Activated CD8-positive, alpha-beta memory T cell treated with anti-CD3 and anti-CD28 coated beads, Interleukin-2, amount 50 U/mL, for 24 hours (primary cell): ENCODE data around the gene NUMB.
"Not testable (repeated sequence)": the region's sequence is repeated elsewhere in the genome, so short reads cannot be mapped to it uniquely, and the experiment has no call there.

ENCODE experiments used
- DNase-seq: peaks from one replicate; pipeline ENCODE4 v3.0.0-alpha.2; 2020; ENCODE audit errors: extremely low read depth

The NUMB gene

DNA sequence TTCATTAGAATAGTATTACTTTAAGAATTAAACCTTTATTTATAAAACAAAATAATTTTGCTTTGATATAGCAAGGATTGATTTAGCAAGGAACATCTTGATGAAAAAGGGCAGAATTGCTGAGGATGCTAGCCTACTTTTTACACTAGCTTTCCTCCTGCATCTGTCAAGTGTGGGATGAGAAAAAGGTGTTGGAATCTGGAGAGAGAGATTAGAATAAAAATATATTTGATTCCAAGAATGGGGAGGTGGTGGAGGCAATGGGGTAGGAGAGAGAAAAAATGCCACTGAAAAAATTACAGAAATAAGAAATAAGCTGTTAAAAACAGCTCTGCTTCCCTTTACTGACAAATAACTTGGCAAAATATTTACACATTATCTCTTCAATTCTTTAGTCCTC, 98.9 kb downstream of the NUMB start:
- DNase-seq = no peak

DNA sequence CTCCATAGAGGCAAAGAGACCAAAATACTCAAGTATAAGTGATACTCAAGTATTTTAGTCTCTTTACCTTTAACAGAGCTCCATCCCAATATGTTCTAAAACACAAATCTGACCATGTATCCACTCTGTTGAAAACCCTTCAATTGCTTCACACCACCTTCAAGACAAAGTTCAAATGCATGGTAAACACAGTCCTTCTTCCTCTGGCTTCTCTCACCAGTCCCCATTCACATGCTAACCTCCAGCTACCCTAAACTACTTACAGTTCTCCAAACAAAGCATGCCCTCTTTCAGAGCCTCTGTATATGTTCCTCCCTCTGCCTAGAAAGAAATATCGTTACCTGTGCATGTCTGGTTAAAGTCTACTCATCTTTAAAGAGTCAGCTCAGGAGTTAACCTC, 100.2 kb downstream of the NUMB start:
- no peak for DNase-seq

DNA sequence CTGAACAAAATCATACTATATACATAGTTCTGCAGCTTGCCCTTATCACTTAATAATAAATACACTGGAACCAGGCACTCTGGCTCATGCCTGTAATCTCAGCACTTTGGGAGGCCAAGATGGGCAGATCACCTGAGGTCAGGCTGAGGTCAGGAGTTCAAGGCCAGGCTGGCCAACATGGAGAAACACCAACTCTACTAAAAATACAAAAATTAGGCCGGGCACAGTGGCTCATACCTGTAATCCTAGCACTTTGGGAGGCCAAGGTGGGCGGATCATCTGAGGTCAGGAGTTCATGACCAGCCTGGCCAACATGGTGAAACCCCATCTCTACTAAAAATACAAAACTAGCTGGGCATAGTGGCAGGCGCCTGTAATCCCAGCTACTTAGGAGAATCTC, 109.3 kb downstream of the NUMB start:
- not testable (repeated sequence) for DNase-seq

GRCh38 chr14:73344319-73344718, 114.0 kb downstream of the NUMB start:
- no peak for DNase-seq

- no peak for DNase-seq
Observed at GRCh38 chr14:73342670-73343069, 115.7 kb downstream of the NUMB start.

- DNase-seq = no peak
Observed at GRCh38 chr14:73339846-73340595, 118.3 kb downstream of the NUMB start.

GRCh38 chr14:73339206-73339605, 119.1 kb downstream of the NUMB start:
- DNase-seq = no peak

- DNase-seq = no peak
Observed at GRCh38 chr14:73338551-73338950, 119.8 kb downstream of the NUMB start.

GRCh38 chr14:73333031-73333430, 125.3 kb downstream of the NUMB start:
- DNase-seq = no peak

- no peak for DNase-seq
Observed at GRCh38 chr14:73325630-73326299, 132.6 kb downstream of the NUMB start.

DNA sequence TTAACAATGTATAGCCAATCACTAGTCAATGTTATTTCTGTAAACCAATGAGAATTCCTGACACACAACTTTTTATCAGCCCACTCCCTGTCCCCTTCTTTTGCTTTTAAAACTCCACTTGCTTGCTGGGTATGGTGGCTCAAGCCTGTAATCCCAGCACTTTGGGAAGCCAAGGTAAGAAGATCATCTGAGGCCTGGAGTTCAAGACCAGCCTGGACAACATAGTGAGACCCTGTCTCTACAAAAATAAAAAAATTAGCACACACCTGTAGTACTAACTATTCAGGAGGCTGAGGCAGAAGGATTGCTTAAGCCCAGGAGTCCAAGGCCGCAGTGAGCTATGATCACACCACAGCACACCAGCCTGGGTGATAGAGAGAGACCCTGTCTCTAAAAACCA, 133.3 kb downstream of the NUMB start:
- DNase-seq = no peak

DNA sequence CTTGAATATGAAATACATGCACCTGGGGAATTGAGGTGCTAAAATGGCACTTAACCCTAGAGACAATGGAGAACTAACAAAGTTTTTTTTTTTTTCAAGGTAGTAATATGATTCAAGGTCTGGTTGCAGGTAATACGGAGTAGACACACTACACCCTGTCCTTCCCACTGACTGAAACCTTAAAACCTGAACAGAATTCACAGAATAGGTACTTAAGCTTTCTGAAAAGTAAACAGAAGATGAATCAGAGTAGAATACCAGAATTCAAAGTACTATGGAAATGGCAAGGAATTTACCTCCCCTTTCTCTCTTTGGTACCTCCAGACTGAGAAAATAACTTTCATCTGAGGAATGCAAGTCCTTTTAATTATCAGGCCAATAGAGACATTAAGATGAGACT, 133.8 kb downstream of the NUMB start:
- no peak for DNase-seq

- no peak for DNase-seq
Observed at GRCh38 chr14:73323896-73324399, 134.4 kb downstream of the NUMB start.

DNA sequence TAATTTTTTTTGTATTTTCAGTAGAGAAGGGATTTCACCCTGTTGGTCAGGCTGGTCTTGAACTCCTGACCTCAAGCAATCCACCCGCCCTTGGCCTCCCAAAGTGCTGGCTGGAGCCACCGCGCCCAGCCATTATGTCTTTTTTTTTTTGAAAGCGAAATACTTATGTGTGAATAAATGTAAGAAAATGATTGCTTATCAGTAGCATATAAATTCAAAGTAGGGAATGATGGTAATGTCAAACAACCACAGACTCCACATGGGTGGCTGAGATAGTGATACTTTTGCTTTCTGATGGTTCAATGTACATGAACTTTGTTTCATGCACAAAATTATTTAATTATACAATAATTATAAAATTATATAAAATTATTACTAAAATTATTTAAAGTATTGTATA, 145.2 kb downstream of the NUMB start:
- DNase-seq = no peak

- no peak for DNase-seq
Observed at GRCh38 chr14:73312687-73313086, 145.7 kb downstream of the NUMB start.

DNA sequence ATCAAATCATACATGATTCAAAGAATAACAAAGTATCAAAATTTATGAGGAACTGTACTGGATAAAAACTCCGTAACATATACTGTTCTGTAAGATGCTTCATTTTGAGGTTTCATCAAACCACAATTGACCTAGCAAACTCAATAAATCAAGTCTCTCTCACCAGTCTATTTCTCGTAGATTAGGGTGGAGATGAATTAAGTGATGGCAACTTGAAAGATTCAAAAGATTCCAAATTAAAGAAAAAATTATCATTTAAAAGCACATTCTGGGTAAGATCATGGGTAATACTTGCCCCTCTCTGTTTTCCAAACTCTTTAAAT, 146.7 kb downstream of the NUMB start:
- DNase-seq = no peak

DNA sequence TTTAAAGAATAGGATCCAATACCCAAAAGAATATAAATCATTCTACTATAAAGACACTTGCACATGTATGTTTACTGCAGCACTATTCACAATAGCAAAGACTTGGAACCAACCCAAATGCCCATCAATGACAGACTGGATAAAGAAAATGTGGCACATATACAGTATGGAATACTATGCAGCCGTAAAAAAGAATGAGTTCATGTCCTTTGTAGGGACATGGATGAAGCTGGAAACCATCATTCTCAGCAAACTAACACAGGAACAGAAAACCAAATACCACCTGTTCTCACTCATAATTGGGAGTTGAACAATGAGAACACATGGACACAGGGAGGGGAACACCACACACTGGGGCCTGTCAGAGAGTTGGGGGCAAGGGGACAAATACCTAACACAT, 149.1 kb downstream of the NUMB start:
- DNase-seq = not testable (repeated sequence)

- DNase-seq = no peak
Observed at GRCh38 chr14:73307261-73307660, 151.1 kb downstream of the NUMB start.

DNA sequence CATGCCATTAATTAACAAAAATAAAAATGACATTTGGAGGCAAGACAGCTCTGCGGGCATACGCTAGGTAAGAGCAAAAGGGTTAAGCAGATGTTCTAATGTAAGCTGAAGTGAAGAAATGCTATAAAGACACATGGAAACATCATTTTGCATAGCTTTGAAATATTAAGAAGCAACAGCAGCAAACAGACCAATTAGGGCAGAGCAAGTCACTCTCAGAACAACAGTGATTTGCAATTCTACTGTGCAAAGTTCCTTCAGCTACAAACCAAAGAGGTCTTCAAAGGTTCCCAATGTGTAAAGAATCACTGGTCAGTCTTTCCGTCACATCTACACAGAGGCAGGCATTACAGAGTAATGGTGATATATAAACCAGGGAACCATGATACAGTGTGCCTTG, 152.8 kb downstream of the NUMB start:
- DNase-seq = no peak

GRCh38 chr14:73295198-73295796, 163.0 kb downstream of the NUMB start:
- no peak for DNase-seq

DNA sequence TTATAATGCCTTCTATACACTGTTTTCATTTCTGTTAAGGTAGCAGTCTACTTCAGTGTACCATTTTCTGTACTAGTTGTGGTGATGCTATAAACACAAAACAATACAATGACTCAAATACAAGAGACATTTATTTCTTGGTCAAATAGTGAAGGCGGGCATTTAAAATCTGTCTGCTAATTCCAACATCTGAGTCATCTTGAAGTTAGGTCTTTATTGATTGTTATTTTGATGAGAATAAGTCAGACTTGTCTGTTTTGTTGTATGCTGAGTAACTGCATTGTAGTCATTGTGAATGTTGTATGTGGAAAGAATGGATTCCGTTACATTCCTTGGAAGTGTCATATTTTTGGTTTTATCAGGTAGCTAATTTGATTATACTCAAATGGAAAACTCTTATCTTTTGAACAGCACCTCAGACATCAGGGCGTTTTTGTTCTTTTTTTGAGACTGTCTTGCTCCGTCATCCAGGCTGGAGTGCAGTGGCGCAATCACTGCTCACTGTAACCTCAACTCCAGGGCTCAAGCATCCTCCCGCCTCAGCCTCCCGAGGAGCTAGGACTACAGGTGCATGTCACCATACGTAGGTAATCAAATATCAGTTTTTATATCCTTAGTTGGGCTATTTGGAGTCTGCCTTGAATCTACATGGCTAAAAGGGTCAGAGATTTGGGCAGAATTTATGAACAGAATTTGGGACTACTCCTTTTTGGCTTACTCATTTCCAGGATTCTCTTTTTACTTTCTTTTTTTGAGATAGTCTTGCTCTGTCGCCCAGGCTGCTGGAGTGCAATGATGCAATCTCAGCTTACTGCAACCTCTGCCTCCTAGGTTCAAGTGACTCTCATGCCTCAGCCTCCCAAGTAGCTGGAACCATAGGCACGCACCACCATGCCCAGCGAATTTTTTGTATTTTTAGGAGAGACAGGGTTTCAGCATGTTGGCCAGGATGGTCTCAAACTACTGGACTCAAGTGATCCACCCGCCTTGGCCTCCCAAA, 164.3 kb downstream of the NUMB start:
- no peak for DNase-seq

DNA sequence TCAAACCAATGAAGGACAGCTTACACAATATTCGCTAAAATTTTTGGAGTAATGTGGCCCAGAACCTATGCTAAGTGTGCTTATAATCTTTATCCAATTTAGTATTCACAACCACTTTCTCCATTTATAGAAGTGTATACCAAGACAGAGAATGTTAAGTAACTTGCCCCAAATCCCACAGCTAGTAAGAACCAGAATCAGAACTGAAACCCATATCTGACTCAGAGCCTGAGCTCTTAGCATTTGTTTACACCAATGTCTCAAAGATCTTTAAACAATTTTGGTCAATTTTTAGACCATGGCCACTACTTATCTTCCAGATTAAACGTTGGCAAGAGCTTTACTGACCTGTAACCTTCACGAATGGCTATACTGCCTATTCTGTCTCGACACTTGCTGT, 168.1 kb downstream of the NUMB start:
- DNase-seq = no peak
